Left renal pelvis (tissue), 4 donors: ENCODE results near the gene TRIM24. TPM values are rescaled to one million over a fixed set of nuclear protein-coding genes. Genes with fewer than 3 reads are reported as not detected.
"Not testable (repeated sequence)": the region's sequence is repeated elsewhere in the genome, so short reads cannot be mapped to it uniquely, and the experiment has no call there.

Experiments
- DNase-seq, 4 donors: peaks; one replicate each; pipeline ENCODE4 v3.0.0-alpha.2; 2013; ENCODE audit warnings: low read depth in 4 of 4, low spot score in 3 of 4
- polyA plus RNA-seq, 4 donors: library from polyadenylated mRNA; unstranded; fragments of 120-200 nt; gene quantifications; one replicate each; pipeline ENCODE4 v1.2.1, GENCODE V29; 2013; ENCODE audit not compliant: insufficient read length in 4 of 4

The TRIM24 gene
- polyA plus RNA-seq, 4 donors = 43.1 to 61.3 (median 56.0) TPM

DNA sequence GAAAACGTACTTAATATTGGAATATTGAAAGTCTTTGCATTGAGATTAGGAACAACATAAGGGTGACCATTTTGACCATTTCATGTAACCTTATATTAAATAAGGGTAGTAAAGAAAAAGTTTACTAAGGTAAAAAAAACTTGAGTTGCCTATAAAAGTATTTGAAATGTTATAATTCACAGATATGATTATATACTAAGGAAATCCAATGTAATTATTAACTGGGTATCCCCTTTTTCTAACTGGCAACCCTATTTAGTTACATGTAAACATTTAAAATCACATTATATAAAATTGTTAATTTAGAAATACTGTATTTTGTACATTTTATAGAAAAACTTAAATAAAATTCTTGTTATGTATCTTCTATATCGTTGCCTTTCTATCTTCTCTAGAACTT is 64.2 kb downstream of the TRIM24 start:
- DNase-seq = no peak

GRCh38 chr7:138525757-138526156 is 65.7 kb downstream of the TRIM24 start:
- DNase-seq = no peak

DNA sequence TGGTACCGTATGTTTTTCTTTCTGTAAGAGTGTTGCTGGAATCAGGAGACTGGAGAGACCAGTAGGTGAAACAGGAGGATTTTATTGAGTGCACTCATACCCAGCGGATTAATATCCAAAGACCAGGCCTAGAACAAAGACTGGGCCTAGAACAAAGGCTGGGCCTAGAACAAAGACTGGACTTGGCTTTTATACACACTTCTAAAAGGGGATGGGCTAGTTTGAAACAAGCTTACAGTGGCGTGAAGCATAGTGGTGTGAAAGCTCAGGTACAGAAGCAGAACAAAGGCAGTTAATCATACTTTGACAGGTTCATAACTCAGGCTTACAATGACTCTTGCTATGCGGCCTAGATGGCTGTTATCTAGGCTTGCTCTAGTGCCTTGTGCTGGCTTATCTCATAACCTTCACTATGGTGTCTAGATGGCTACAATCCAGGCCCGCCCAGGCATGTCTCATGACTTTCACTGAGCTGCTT is 67.7 kb downstream of the TRIM24 start:
- no peak for DNase-seq

GRCh38 chr7:138536833-138537232 is 76.8 kb downstream of the TRIM24 start:
- DNase-seq = not testable (repeated sequence)

- no peak for DNase-seq
Observed at GRCh38 chr7:138538518-138538917, 78.5 kb downstream of the TRIM24 start.

GRCh38 chr7:138538997-138539644 is 79.1 kb downstream of the TRIM24 start:
- no peak for DNase-seq

GRCh38 chr7:138542183-138542582 is 82.1 kb downstream of the TRIM24 start:
- DNase-seq = no peak

- no peak for DNase-seq
Observed at GRCh38 chr7:138543739-138544138, 83.7 kb downstream of the TRIM24 start.

- no peak for DNase-seq
Observed at GRCh38 chr7:138545123-138545522, 85.1 kb downstream of the TRIM24 start.

DNA sequence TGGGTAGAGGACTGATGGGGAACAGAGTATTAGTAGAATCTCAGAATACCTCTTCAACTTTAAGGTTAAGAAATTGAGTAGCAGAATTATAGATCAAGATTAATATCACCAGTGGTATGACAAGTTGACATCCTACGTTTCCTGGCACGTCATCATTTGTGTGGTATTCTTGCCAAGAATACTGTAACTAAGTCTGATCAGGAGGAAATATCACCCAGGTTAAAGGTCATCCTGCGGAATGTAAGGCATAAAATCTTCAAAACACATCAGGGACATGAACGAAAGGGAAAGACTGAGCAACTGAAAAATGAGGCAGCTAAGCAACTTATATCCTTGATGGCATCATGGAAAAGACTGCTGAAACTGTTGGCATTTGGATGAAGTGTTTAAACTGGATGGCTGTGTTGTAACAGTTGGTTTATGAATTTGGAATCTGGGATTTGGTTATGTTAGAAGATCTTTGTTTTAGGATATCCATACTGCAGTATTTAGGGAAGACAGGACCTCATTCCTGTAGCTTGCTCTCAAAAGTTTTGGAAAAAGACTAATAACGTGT is 86.1 kb downstream of the TRIM24 start:
- no peak for DNase-seq

DNA sequence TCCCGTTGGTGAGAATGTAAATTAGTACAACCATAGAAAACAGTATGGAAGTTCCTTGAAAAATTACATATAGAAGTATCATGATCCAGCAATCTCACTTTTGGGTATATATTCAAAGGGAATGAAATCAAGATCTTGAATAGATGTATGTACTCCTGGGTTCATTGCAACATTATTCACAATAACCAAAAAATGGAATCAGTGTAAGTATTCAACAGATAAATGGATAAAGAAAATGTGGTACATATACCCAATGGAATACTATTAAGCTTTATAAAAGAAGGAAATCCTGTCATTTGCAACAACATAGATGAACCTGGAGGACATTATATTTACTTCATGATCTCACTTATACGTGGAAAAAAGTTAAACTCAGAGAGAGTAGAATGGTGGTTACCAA is 86.8 kb downstream of the TRIM24 start:
- DNase-seq = no peak

DNA sequence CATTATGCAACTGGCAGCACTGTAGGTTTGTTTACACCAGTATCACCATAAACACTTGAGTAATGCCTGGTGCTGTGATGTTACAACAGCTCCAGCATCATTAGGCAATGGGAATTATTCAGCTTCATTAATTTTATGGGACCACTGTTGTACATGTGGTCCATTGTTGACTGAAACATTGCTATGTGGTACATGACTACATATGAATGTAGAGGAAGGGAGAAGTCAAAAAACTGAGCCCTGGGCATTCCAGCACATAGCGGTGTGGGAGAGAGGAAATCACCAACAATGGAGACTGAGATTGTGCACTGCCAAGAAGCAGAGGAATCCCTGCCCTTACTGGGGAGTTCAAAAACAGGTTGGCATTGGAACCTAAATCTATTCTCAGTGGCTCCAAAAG is 89.0 kb downstream of the TRIM24 start:
- no peak for DNase-seq

DNA sequence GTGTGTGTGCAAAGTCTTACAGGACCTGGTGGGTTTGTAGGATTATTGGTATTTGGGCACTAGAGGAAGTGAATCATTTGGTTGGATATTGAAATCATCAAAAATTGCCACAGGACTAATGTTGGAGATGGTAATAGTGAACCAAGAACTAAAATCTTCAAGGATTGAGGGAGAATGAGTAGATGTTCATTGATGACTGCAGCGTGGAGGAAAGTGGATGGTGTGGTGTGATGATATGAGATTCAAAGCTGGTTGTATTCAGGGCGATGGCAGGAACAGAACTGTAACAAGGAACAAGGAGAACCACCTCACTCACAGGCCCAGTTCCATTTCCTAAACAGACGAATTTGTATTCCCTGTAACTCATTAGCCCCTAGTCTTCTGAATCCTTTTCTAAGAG is 90.3 kb downstream of the TRIM24 start:
- DNase-seq = no peak

- DNase-seq = no peak
Observed at GRCh38 chr7:138551102-138551501, 91.0 kb downstream of the TRIM24 start.

GRCh38 chr7:138553805-138554204 is 93.7 kb downstream of the TRIM24 start:
- no peak for DNase-seq

- DNase-seq = no peak
Observed at GRCh38 chr7:138554674-138555073, 94.6 kb downstream of the TRIM24 start.

DNA sequence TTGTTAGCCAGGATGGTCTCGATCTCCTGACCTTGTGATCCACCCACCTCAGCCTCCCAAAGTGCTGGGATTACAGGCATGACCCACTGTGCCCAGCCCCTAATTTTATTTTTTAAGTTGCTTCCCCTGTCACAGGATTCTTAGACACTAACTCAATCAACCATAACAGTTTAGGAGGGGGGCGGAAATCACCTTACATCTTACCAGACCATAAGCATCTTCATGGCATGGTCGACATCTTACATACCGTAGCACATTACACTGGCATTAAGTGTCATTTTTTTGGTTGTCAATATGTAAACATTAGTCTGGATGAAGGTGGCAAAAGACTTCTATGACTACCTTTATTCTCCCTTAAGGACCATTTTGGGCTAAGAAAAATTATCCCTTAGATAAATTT is 95.6 kb downstream of the TRIM24 start:
- no peak for DNase-seq

DNA sequence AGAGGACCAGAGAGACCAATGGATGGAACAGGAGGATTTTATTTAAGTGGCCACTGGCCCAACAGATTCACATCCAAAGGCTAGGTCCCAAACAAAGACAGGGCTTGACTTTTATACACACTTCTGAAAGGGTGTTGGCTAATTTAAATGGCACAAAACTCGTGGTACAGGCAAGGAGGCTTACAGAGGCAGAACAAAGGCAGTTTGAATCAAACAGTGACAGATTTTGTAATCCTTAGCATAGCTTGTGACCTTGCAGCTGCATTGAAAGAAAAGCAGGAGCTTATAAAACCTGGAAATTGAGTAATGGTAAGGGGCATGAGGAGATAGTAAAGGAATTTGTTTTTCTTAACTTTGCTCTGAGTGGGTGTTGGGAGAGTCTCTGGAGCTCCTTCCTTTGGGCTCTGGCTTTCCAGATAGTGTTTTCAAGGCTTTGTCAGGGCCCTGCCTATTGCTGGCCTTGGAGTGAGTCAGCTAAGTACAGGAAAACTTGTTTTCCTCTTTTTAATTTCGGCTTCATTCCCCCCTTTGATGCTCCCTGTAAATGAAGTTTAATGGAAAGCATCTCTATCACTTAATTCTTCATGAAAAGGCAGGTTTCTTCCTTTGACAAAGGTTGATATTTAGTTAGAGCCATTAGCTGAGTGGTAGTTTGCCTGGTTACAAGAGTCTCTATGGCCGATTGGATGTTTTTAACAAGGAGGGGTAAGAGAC is 96.9 kb downstream of the TRIM24 start:
- DNase-seq = no peak

DNA sequence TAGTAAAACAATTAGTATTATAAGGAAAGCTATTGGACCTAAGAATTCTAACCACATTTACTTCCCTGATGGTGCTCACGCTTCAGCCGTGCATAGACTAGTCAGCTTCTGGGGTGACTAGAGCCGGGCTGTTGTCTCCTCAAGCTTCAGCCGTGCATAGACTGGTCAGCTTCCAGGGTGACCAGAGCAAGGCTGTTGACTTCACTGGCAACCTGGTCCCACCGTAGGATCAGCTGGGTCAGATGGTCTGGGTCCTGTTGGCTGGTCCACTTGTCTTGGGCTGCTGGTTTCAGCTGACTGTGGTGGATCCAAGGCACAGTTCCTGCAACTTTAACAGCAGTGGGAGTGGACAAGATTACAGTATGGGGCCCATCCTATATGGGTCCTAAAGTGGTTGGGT is 99.4 kb downstream of the TRIM24 start:
- DNase-seq = no peak

GRCh38 chr7:138563808-138564207 is 103.7 kb downstream of the TRIM24 start:
- DNase-seq = no peak

GRCh38 chr7:138564365-138564764 is 104.3 kb downstream of the TRIM24 start:
- DNase-seq = no peak

GRCh38 chr7:138565071-138565450 is 105.0 kb downstream of the TRIM24 start:
- DNase-seq = no peak
